Muscle of arm (tissue), 14 donors: ENCODE results near the gene RNF166. TPM values are rescaled to one million over a fixed set of nuclear protein-coding genes. Genes with fewer than 3 reads are reported as not detected.

Source experiments
- DNase-seq: peaks from one replicate; pipeline ENCODE4 v3.0.0-alpha.2; 2013
- long read RNA-seq, 11 donors: transcript quantifications; one replicate each; lab custom pipeline, GENCODE V29; 2026
- polyA plus RNA-seq, 12 donors: library from polyadenylated mRNA; unstranded; fragments of 120-200 nt; gene quantifications; one replicate each; pipeline ENCODE4 v1.2.1, GENCODE V29; 2013; ENCODE audit not compliant: insufficient read length in 12 of 12

RNF166 gene
- 10 to 100 TPM in 10 of 12 donors, not detected in 2; 11.5 to 26.9 (median 16.3) TPM for polyA plus RNA-seq
- long read RNA-seq, donor 1, partial matches to known transcripts: 0 of 4 reads
- long read RNA-seq, donor 1, other reads (novel, unspliced or antisense): 0 of 4 reads
- long read RNA-seq, donor 2, transcript RNF166-201 (6 exons, 1,883 nt): major isoform, 5 of 10 reads
- long read RNA-seq, donor 2, partial matches to known transcripts: 5 of 10 reads
- long read RNA-seq, donor 2, other reads (novel, unspliced or antisense): 0 of 10 reads
- long read RNA-seq, donor 3, partial matches to known transcripts: 0 of 3 reads
- long read RNA-seq, donor 3, other reads (novel, unspliced or antisense): 0 of 3 reads
- long read RNA-seq, donor 4, partial matches to known transcripts: 0 of 1 reads
- long read RNA-seq, donor 4, other reads (novel, unspliced or antisense): 0 of 1 reads
- long read RNA-seq, donor 5, partial matches to known transcripts: 0 of 5 reads
- long read RNA-seq, donor 5, other reads (novel, unspliced or antisense): 0 of 5 reads
- long read RNA-seq, donor 6: 0 reads
- long read RNA-seq, donor 7, partial matches to known transcripts: 0 of 2 reads
- long read RNA-seq, donor 7, other reads (novel, unspliced or antisense): 0 of 2 reads
- long read RNA-seq, donor 8, transcript RNF166-201 (6 exons, 1,883 nt): major isoform, 6 of 6 reads
- long read RNA-seq, donor 8, partial matches to known transcripts: 0 of 6 reads
- long read RNA-seq, donor 8, other reads (novel, unspliced or antisense): 0 of 6 reads
- long read RNA-seq, donor 9, partial matches to known transcripts: 0 of 7 reads
- long read RNA-seq, donor 9, other reads (novel, unspliced or antisense): 5 of 7 reads
- long read RNA-seq, donor 10, transcript RNF166-201 (6 exons, 1,883 nt): major isoform, 5 of 5 reads
- long read RNA-seq, donor 10, partial matches to known transcripts: 0 of 5 reads
- long read RNA-seq, donor 10, other reads (novel, unspliced or antisense): 0 of 5 reads
- long read RNA-seq, donor 11, partial matches to known transcripts: 0 of 2 reads
- long read RNA-seq, donor 11, other reads (novel, unspliced or antisense): 0 of 2 reads

GRCh38 chr16:88706229-88706964, at the start of gene RNF166, which contains the start of gene CTU2:
Gene RNF166, minus strand, starts transcription at chr16:88706408. Its CDS starts 83 bp downstream, at chr16:88706325.
Gene CTU2, plus strand, starts transcription at chr16:88706503. Its CDS starts 28 bp downstream, at chr16:88706531.
- peak; percentile 89 for DNase-seq

GRCh38 chr16:88754912-88755744, 48.9 kb upstream of the RNF166 start:
- no peak for DNase-seq

- no peak for DNase-seq
These were observed 48.1 kb upstream of the RNF166 start for GRCh38 chr16:88754109-88754911.

GRCh38 chr16:88753602-88754001, 47.4 kb upstream of the RNF166 start:
- DNase-seq: no peak

GRCh38 chr16:88753191-88753590, 47.0 kb upstream of the RNF166 start:
- no peak for DNase-seq

- DNase-seq: no peak
These were observed 46.3 kb upstream of the RNF166 start for GRCh38 chr16:88752386-88753002.

- no peak for DNase-seq
These were observed 44.6 kb upstream of the RNF166 start for GRCh38 chr16:88750854-88751253.

GRCh38 chr16:88749358-88749757, 43.1 kb upstream of the RNF166 start:
- no peak for DNase-seq

GRCh38 chr16:88748364-88748763, 42.2 kb upstream of the RNF166 start:
- DNase-seq: no peak

GRCh38 chr16:88747588-88748301, 41.5 kb upstream of the RNF166 start:
- no peak for DNase-seq

- DNase-seq: peak; percentile 66
These were observed 40.3 kb upstream of the RNF166 start for GRCh38 chr16:88746506-88746905.

GRCh38 chr16:88744577-88745521, 38.6 kb upstream of the RNF166 start:
- DNase-seq: peak; percentile 18

- DNase-seq: no peak
These were observed 37.7 kb upstream of the RNF166 start for GRCh38 chr16:88743693-88744576.

- DNase-seq: no peak
These were observed 36.8 kb upstream of the RNF166 start for GRCh38 chr16:88742896-88743605.

- no peak for DNase-seq
These were observed 35.2 kb upstream of the RNF166 start for GRCh38 chr16:88741368-88741767.

- DNase-seq: no peak
These were observed 34.5 kb upstream of the RNF166 start for GRCh38 chr16:88740727-88741055.
